AML-193 (cell line): ENCODE results near the gene SWAP70.
A peak's percentile ranks its signal among the peaks of the same experiment; 100 is the strongest.

Experiments used
- DNase-seq, 2 experiments: peaks; one replicate each; lab custom pipeline; 2025; lab: John Stamatoyannopoulos, UW

Gene SWAP70

DNA sequence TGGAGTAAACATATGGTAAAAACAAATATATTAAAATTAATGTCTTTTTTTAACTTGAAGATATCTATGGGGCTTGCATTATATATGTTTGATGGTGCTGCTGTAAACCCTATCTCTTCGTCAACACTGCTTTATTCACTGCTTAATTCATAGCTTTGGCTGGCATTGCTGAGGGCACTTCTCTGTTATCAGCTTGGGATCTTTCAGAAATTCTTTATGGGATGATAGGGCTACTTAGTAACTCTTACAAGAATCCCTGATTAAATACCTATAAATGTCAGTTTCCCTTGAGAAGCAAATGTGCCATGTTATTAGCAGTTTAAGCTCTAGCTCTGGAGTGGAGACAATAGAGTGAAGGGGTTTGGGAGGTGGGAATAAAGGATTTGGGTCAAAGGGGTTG, 112.3 kb downstream of the SWAP70 start:
- no peak for DNase-seq

DNA sequence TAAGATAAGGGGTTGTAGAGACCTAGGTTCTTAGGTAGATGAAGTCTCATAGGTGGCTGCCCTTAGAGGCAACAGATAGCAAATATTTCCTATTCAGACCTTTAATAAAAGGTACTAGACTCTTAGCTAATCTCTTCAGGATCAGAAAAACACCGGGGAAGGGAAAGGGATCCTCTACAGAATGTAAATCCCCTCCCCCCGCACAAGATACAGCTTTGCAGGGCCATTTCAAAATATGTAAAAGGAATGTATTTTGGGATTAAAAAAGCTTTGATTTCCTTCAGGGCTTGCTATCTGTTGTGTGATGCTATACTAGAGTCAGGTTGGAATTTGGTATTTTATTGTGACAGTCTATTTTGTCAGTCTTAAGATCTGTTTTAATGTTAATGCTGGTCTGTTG, 113.2 kb downstream of the SWAP70 start:
- no peak for DNase-seq

DNA sequence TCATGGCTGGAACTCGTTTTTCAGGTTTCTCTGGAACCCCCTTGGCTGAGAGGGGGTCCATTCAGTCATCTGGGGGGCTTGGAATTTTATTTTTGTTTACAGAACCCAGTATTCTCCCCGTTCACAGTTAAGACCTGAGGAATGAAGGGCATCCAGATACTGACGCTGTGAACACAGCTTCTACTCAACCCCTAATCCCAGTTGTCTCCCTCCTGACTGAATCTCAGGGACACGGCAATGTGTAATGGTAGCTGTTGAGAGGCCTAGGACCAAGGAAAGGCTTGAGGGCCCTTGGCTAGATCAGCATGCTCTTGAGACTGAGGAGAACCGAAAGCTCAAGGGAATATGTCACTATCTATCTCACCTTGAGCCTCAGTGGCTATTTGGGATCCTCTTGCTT, 113.6 kb downstream of the SWAP70 start:
- DNase-seq, result no peak

DNA sequence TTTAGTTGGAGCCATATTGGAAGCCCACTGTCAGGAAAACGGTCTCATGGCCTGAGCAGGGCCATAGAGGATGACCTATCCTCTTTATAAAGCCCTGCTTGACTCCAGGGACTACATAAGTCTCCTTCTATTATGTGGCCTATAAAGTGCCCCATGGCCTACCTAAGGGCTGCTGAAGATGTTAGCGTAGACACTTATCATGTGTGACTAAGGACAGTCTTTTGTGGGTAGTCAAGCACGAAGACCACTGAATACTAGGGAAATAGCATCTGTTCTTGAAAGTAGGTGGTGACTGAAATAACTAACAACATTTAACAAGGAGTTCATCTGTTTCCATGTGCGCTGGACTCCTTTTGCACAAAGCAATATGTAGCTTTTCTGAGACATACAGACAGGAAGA, 117.1 kb downstream of the SWAP70 start:
- no peak for DNase-seq

DNA sequence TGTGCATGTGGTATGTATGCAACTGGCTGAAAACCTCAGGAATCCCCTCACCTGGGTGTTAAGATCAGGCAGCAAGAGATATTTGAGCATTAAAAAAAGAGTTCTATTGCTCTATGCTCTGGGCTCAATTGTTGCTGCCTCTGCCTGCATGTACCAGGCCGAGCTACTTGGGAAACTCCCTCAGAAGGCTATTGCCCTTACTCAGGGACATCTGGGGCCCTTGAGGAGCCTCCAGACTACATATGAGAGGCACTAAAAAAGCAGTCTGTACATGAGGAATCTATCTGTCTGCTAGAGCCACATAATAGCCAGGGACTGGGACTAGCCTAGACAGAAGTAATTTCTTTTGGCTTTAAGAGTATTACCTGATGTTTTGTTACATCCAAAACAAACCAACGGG, 120.1 kb downstream of the SWAP70 start:
- no peak for DNase-seq

DNA sequence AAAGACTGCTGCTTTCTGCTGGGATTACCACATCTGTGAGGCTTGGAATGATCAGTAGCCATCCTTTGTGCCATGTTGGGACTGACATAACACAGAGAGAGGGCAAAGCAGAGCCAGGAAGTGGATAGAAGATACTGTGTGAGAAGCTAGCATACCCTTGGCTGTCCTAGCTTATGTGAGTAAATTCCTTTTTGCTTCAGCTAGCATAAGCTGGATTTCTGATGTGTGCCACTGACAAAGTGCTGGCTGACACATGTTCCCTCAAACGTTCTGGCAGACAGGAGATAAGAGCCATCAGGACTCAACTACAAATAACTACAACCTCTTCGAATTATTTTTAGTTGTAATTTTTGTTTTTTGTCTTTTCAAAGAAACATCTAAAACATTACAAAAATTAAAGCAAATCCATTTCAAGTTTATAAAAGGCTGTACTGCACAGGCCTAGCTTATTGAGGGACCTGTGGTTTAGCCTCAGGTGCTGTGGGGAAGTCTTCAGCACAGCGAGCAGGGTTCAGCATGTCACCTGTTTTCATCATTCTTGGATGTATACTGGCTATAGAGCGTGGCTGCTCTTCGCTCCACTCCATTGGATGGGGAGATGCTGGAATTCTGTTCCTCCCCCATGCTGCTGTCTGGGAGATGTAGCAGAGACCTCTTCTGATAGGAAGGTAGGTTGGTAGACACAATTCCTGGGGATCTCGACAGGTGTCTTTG, 120.9 kb downstream of the SWAP70 start:
- DNase-seq, result no peak

DNA sequence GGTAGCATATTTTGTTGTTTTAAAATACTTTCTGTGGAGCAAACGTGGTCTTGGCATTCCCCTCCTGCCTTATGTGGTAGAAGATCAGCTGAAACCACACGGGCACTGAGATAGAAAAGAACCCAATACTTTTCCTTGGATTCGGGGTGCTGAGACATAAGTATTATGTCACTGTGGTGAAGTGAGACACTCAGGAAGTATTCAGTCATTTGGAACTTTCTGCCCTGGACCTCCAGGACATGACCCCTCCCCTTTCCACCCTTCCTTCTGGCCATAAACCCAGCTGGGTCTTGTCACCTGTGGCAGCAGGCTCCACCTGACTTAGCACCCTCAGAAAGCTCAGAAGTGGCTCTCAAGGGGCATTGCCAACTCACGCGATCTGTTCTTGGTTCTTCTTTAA, 123.4 kb downstream of the SWAP70 start:
- no peak for DNase-seq

DNA sequence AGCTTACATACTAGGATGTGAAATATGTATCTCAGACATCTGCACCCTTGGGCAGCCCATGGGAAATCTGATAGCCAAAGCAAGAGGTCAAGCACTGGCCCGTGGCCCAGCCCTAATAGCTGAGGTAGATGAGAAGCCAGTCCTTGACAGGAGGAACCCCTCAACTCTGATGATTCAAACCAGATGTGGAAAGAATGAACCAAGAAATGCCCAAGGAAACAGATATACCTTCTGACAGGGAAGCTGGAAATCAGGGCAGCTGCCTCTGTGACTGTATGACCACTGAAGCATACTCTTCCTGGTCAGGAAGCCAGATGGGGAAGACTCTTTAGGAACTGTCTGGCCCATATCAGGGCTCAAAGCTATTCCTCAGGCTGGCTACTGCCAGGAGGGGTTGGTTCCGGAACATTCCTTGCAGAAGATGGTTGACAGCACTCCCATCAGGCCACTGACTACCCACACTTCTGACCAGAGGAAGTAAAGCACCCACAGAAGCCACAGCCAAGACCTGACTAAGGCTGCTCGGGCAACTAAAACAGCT, 124.2 kb downstream of the SWAP70 start:
- DNase-seq, result peak; percentile 34 to 57

DNA sequence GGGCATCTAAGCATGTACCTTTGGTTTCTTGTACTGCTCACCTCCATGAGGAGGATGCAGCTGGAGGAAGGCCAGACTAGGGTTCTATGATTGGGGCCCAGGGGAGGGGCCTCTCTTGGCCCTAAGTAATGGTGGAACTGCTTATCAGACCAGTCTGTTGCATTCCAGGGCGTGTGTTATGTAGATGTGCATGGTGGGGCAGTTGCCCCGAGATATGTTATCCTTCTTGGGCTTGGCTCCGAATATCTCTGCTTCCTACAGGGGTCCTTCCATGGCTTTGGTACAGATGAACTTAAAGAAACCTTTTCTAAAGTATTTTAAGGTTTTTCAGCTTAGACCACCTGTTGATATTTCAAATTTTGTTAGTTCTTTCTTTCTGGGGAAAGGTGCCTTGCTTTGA, 126.0 kb downstream of the SWAP70 start:
- DNase-seq, result no peak

DNA sequence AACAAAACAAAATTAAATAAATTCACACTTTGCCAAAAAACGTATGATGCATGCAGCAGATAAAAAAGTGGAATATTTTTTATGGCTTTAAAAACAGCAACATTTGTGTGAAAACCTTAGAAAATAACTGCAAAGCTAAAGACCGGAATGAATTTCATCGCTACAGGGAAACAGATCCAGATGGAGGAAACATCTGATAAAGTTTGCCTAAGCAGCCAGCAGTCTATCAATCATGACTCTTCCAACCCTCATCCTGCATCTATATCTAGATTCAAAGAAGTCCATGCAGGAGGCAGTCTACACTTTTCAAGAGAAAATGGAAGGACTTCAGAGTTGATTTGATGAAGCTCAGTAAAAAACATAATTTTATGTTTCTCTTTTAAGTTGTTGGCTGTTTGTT, 126.8 kb downstream of the SWAP70 start:
- DNase-seq, result no peak

DNA sequence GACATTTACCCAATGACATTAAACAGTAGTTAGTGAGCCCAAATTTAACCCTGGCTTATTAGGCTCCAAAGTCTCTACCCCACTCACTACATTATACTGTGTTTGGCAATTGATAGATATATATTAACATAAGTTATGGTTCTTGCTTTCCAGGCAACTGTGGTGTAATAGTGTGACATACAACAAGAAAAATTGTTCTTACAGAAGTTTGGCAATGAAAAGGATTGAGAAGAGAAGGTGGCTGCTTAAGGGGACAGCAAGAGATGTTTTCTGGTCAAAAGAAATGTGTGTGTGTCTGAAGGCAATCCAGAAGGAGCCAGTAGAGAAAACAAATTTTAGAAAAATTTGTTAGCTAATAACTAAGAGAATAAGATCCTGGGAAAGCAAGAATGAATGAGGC, 132.4 kb downstream of the SWAP70 start:
- DNase-seq, result no peak

DNA sequence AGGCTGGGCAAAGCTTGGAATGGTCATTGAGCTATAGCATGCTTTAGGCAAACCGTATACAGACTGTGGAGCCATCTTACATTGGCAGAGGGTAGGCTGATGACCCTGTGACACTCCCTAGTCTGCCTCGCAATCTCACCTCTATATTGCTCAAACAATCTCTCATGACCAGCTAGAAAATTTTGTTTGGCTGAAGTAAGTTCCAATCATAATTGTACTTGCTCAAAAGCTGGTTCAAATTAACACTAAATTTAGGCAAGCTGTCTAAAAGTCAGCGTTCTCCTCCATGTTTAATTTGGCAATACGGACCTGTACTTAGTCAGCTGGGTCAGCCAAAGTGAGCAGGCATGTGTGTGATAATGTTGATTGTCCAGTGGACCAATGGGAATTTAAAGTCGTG, 133.0 kb downstream of the SWAP70 start:
- no peak for DNase-seq

DNA sequence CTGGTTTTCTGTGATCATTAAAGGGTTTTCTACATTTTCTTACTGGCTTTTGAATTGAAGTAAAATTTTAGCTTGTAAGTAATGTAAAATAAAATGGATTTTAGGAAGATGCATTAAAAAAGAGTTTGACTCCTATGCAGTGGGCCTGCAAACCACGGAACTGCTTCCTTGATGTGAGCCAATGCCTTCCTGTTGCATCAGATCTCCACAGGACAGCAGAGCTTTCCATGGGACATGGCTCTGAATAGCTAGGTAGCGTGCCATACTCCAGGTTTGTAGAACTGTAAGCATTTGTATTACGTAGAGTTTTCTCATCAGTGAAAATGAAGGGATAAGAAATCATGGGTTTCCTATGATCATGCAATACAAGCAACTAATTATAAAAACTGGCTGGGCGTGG, 133.4 kb downstream of the SWAP70 start:
- no peak for DNase-seq

DNA sequence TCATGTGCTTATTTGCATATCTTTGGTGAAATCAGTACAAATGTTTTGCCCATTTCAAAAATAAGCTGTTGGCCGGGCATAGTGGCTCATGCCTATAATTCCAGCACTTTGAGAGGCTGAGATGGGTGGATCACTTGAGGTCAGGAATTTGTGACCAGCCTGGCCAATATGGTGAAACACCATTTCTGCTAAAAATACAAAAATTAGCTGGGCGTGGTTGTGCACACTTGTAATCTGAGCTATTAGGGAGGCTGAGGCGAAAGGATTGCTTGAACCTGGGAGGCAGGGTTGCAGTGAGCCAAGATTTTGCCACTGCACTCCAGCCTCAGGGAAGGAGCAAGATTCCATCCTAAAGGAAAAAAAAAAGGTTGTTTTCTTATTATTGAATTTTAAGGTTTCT, 136.0 kb downstream of the SWAP70 start:
- no peak for DNase-seq

DNA sequence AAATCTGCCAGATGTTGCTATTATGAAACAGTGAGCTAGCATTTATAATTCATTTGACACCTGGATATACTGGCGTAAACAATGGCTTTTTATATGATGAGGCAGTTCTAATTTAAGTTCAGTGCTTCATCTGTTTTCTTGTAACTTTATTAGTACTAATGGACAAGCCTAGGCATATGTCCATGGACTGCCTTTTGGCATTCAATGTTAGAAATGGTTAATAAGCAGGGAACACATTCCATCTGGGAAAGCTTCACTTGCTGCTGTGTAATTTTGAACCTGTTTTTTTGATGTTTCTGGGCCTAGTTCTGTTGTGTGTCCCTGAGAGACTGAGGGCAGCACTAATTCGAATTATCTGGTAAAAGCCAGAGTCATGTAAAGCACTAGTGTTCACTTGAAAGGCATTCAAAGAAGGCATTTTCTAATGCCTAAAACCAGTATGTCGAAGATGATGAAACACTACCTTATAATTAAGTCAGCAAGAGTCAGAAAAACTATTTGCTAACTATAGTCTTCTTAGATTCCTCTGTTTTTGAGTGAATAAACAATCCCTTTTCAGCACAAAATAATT, 138.5 kb downstream of the SWAP70 start:
- no peak for DNase-seq
